ENCODE data around the gene FBXO8. TPM values are rescaled to one million over a fixed set of nuclear protein-coding genes. Genes with fewer than 3 reads are reported as not detected.

Gene FBXO8
- total and polyA plus RNA-seq, 11 donors, result 14.3 to 38.5 (median 25.9) TPM

DNA sequence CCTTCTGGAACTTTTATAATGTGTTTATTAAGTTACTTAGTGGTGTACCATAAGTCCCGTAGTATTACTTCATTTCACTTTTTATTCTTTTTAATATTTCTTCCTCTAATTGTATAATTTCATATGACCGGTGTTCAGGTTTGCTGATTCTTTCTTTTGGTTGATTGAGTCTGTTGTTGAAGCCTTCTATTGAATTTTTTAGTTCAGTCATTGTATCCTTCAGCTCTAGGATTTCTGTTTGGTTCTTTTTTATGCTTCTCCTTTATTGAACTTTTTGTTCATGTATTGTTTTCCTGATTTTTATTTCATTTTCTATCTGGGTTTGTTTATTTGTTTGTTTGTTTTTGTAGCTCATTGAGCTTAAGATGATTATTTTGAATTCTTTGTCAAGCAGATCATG lies 9.0 kb upstream of the FBXO8 start:
- WGBS, 4 donors, result 95 to 99% (median 98%) methylated on average over 2 of the region's 2 CpGs
- Histone ChIP-seq H3K36me3 (peaks cover 0 to 19% (median 0%) of the 10 kb centered on the region in 9 donors), H3K4me1 (no peaks in the 10 kb centered on the region), H3K4me3 (no peak overlapping the region), H3K27ac (no peak overlapping the region), H3K9me3 (peaks cover 0 to 35% (median 14%) of the 10 kb centered on the region in 12 donors), H3K27me3 (no peaks in the 10 kb centered on the region)
- TF ChIP-seq CTCF (IDR thresholded peaks at IDR 0.05) (no peak), POLR2A (IDR thresholded peaks at IDR 0.05) (no peak)
- DNase-seq (no peak), ATAC-seq (no peak)
- intact Hi-C loops (cut with DNase I), result no loop called here

DNA sequence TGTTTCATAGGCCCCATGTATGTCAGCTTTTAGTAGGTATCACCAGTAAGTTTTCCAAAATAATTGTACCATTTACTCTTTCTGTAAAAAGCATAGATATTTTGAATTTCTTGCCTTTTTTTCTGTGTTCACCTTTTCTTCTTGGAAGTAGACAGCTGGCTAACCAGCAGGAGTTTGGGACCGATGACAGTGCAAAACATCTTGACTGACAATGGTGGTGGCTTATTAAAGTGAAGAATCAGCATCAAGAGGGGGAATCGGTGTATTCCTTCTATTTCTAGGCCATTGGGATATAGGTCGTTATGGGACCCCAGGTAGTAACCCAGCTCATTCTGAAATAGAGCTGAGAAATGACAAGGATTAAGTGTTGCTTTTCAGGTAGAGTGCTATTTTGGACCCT lies 3.4 kb upstream of the FBXO8 start:
- intact Hi-C loops (cut with DNase I), result no loop called here
- H3K9me3 ChIP-seq, result peaks cover 0 to 16% (median under 1%) of the 10 kb centered on the region in 12 donors
- 86 to 93% (median 92%) methylated on average over 3 of the region's 3 CpGs for whole genome bisulfite sequencing, 4 donors
- DNase-seq, result no peak
- H3K4me1 ChIP-seq, result peaks cover 0 to 28% (median 20%) of the 10 kb centered on the region in 12 donors
- H3K27ac ChIP-seq, result no peak overlapping the region
- no peak for TF ChIP-seq POLR2A (IDR thresholded peaks at IDR 0.05)
- TF ChIP-seq CTCF (IDR thresholded peaks at IDR 0.05), result no peak
- no peak overlapping the region for H3K4me3 ChIP-seq
- H3K36me3 ChIP-seq, result peaks cover 0 to 2% (median 0%) of the 10 kb centered on the region in 9 donors
- no peak for ATAC-seq
- no peaks in the 10 kb centered on the region for H3K27me3 ChIP-seq

GRCh38 chr4:174284487-174284886 lies 1.0 kb upstream of the FBXO8 start:
- WGBS, 4 donors, result 7 to 12% (median 10%) methylated on average over 6 of the region's 6 CpGs
- no peak for ATAC-seq

More at GRCh38 chr4:174284487-174284886, 1.0 kb upstream of the FBXO8 start:
- Histone ChIP-seq H3K27ac (peak overlapping the region in 11 of 12 donors; percentile 93 to 99 (median 97)), H3K27me3 (no peaks in the 10 kb centered on the region), H3K4me3 (peak overlapping the region; percentile 40 to 94 (median 74)), H3K36me3 (no peaks in the 10 kb centered on the region), H3K9me3 (peaks cover 0 to 3% (median 0%) of the 10 kb centered on the region in 12 donors), H3K4me1 (peaks cover 0 to 47% (median 31%) of the 10 kb centered on the region in 12 donors)
- intact Hi-C loops (cut with DNase I), result no loop called here
- no peak for TF ChIP-seq CTCF (IDR thresholded peaks at IDR 0.05)
- no peak for TF ChIP-seq POLR2A (IDR thresholded peaks at IDR 0.05)
- no peak for DNase-seq
